ENCODE data around the gene TRPM2. TPM values are rescaled to one million over a fixed set of nuclear protein-coding genes. Genes with fewer than 3 reads are reported as not detected.
A peak's percentile ranks its signal among the peaks of the same experiment; 100 is the strongest.

The TRPM2 gene
- total and polyA plus RNA-seq, 2 of the 13 experiments (the other 11 are each of a cell fraction or from before 2014, with no cell fraction given), result 0.07 to 0.20 TPM

- Histone ChIP-seq H2AFZ (ENCODE audit: low read length) (peak overlapping the region; percentile 29), H3K27me3 (ENCODE audit: control insufficient read depth in 1 of 2, insufficient read depth in 2 of 2, low read length in 2 of 2) (peaks cover 0 to 7% of the 10 kb centered on the region in 2 experiments; a peak in 1 of 5 replicates), H3K4me2 (ENCODE audit: low read depth, low read length) (peak overlapping the region; percentile 77), H3K27ac (ENCODE audit: extremely low read length, insufficient read depth, low read length) (no peak overlapping the region), H3K36me3 (replicated peaks in 1 of 2; ENCODE audit: control insufficient read depth in 1 of 2, insufficient read depth in 2 of 2, low read length in 2 of 2) (no peaks in the 10 kb centered on the region), H3K9ac (ENCODE audit: insufficient read depth, low read depth, low read length) (0 out of 2 replicates have a peak overlapping the region, but pooled peaks have one; percentile 4), H4K20me1 (ENCODE audit: insufficient read depth, low read length) (no peaks in the 10 kb centered on the region), H3K4me1 (ENCODE audit: insufficient read depth, low read length) (peaks cover 53% of the 10 kb centered on the region), H3K9me3 (ENCODE audit: low read length) (no peaks in the 10 kb centered on the region), H3K4me3 (replicated peaks in 1 of 3; ENCODE audit: insufficient read depth in 1 of 3, low read depth in 2 of 3, low read length in 3 of 3) (peak overlapping the region in 2 of 3 experiments; percentile 9 to 56; a peak in 1 of 6 replicates), H3K79me2 (ENCODE audit: insufficient read depth, low read length) (no peaks in the 10 kb centered on the region)
- ChIA-PET POLR2A (interaction anchor here (1.3 to 1.9 kb wide), 2 partner anchors 13 to 39 kb away, joined by 4 to 10 read pairs; no protein-coding TSS in a partner anchor), CTCF (ENCODE audit: low intra/inter-chr PET ratio, low total read pairs) (no interaction called here)
- ATAC-seq (peak; percentile 47), DNase-seq (ENCODE audit: low spot score) (no peak), FAIRE-seq (no peak)
- no TSS peak for BruUV-seq (replicated peaks)
- in situ Hi-C loops (cut with HindIII; ENCODE audit: extremely low pct_ligation_motif_present, low pct_unique_long_range_greater_than_20kb), result loop anchor here (5.0 kb wide), 1 partner anchor 38 kb away; no protein-coding TSS in a partner anchor
- WGBS (ENCODE audit: low lambda C conversion rate), result 64% methylated on average over 7 of the region's 12 CpGs
- intact Hi-C loops (cut with micrococcal nuclease; ENCODE audit: unreplicated experiment), result no loop called here
- peak; percentile 35 for TF ChIP-seq CTCF (CRISPR knock-in tag; IDR thresholded peaks at IDR 0.05)
- no peak for TF ChIP-seq ADNP (CRISPR knock-in tag; IDR thresholded peaks at IDR 0.05)
- no peak for TF ChIP-seq MLXIP (CRISPR knock-in tag; IDR thresholded peaks at IDR 0.05; ENCODE audit: borderline replicate concordance)
- no peak for TF ChIP-seq NR2F1 (CRISPR knock-in tag; IDR thresholded peaks at IDR 0.05)
- TF ChIP-seq DBP (CRISPR knock-in tag; IDR thresholded peaks at IDR 0.05; ENCODE audit: not compliant biosample characterization), result no peak
- TF ChIP-seq ZNF329 (CRISPR knock-in tag; IDR thresholded peaks at IDR 0.05; ENCODE audit: low read depth), result 0 out of 2 replicates have a peak, but pooled peaks have one; percentile 8
- TF ChIP-seq PRDM10 (CRISPR knock-in tag; IDR thresholded peaks at IDR 0.05; ENCODE audit: low read depth), result no peak
- no peak for TF ChIP-seq MLX (CRISPR knock-in tag; IDR thresholded peaks at IDR 0.05)
- no peak for TF ChIP-seq ZNF280D (CRISPR knock-in tag; IDR thresholded peaks at IDR 0.05)
- TF ChIP-seq SMARCC2 (IDR thresholded peaks at IDR 0.05), result no peak
These were observed 90.5 kb downstream of the TRPM2 start for GRCh38 chr21:44443891-44444285.

Data from HepG2 (cell line).